Measurements from ENCODE around the gene ACADVL. TPM values are rescaled to one million over a fixed set of nuclear protein-coding genes. Genes with fewer than 3 reads are reported as not detected.

ACADVL gene
- total and polyA plus RNA-seq, 2 of the 4 experiments (the other 2 are of a cell fraction), result 139 to 752 TPM

DNA sequence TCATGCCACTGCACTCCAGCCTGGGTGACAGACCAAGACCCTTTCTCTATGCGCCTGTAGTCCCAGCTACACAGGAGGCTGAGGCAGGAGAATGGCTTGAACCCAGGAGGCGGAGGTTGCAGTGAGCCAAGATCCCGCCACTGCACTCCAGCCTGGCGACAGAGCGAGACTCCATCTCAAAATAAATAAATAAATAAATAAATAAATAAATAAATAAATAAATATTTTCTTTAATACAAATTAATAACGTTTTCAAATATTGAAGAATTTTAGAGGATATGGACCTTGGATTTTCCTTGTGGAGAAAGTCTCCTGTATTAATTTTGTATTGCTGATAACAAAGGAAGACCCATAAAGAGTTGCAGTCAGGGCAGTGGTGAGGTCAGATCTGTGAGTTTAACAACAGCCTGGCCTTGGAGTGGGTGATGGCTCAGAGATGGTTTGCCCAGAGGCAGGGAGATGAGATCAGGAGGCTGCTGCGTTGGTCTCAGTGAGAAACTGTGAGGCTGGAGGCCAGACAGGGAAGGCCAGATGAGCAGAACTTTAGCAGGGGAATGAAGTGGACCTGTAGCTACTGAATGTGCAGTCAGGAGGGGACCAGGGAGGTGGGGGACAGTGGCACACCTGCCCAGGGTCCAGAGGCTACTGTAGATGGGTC is 36.2 kb upstream of the ACADVL start:
- intact Hi-C loops (cut with micrococcal nuclease) (no loop called here), dilution Hi-C loops (cut with HindIII; ENCODE audit: low sequenced_read_pairs, unreplicated experiment) (no loop called here), in situ Hi-C loops (cut with MboI; ENCODE audit: low sequenced_read_pairs) (no loop called here)
- Histone ChIP-seq H3K36me3 (ENCODE audit: control insufficient read depth, insufficient read depth, low read length) (peaks cover 8% of the 10 kb centered on the region), H2BK20ac (ENCODE audit: low read depth, low read length) (no peak overlapping the region), H4K8ac (ENCODE audit: low read depth in 2 of 2, low read length in 2 of 2) (no peak overlapping the region), H3K27ac (ENCODE audit: insufficient read depth, low read length) (no peak overlapping the region), H3K4me2 (ENCODE audit: low read depth, low read length) (no peak overlapping the region), H4K5ac (ENCODE audit: low read depth, low read length) (no peak overlapping the region), H3K79me1 (ENCODE audit: low read depth in 1 of 2, low read length in 2 of 2) (no peaks in the 10 kb centered on the region; a peak in 1 of 4 replicates), H3K4me3 (ENCODE audit: insufficient read depth, low read depth, low read length) (no peak overlapping the region), H2AK9ac (replicated peaks; ENCODE audit: low read depth, low read length, poor library complexity) (no peak overlapping the region), H2AFZ (replicated peaks; ENCODE audit: low read length, poor library complexity) (no peak overlapping the region), H4K20me1 (ENCODE audit: insufficient read depth, low read length) (no peaks in the 10 kb centered on the region), H3K9me3 (ENCODE audit: control insufficient read depth, insufficient read depth, low read length) (no peaks in the 10 kb centered on the region), H3K56ac (ENCODE audit: extremely low read depth, insufficient read depth, low read length) (no peak overlapping the region), H2BK5ac (ENCODE audit: low read depth, low read length, poor library complexity, severe bottlenecking) (no peak overlapping the region), H3K9ac (ENCODE audit: low read depth, low read length) (no peak overlapping the region), H3K18ac (ENCODE audit: low read depth, low read length) (no peak overlapping the region), H2BK15ac (ENCODE audit: low read depth, low read length) (no peak overlapping the region), H4K91ac (ENCODE audit: insufficient read depth, low read depth, low read length) (no peak overlapping the region), H3K4ac (ENCODE audit: low read depth, low read length) (no peak overlapping the region), H3K23ac (ENCODE audit: low read depth, low read length) (no peak overlapping the region), H3K4me1 (ENCODE audit: control insufficient read depth, insufficient read depth, low read length) (no peaks in the 10 kb centered on the region), H3K14ac (replicated peaks; ENCODE audit: low read depth, low read length) (no peak overlapping the region), H2AK5ac (ENCODE audit: low read depth, low read length) (no peak overlapping the region), H3K9me1 (ENCODE audit: insufficient read depth, low read length) (no peaks in the 10 kb centered on the region; the same call in 1 of the 2 replicates), H3K27me3 (ENCODE audit: control insufficient read depth, insufficient read depth, low read length) (no peaks in the 10 kb centered on the region), H2BK120ac (ENCODE audit: low read depth, low read length) (no peak overlapping the region)
- 80% methylated on average over 1 of the region's 7 CpGs; no CpG with 5 or more reads in 1 of the 2 experiments for WGBS, 2 experiments (ENCODE audit: extremely low coverage in 2 of 2, insufficient read length in 1 of 2)
- TF ChIP-seq POLR2A (IDR thresholded peaks at IDR 0.05; ENCODE audit: low read depth, low read length) (no peak), SMC3 (IDR thresholded peaks at IDR 0.05; ENCODE audit: low read depth, low read length) (no peak), BHLHE40 (IDR thresholded peaks at IDR 0.05; ENCODE audit: low read depth, low read length) (no peak), RFX5 (IDR thresholded peaks at IDR 0.05; ENCODE audit: low read depth, low read length) (no peak)
- TF ChIP-seq, protein P1, sequence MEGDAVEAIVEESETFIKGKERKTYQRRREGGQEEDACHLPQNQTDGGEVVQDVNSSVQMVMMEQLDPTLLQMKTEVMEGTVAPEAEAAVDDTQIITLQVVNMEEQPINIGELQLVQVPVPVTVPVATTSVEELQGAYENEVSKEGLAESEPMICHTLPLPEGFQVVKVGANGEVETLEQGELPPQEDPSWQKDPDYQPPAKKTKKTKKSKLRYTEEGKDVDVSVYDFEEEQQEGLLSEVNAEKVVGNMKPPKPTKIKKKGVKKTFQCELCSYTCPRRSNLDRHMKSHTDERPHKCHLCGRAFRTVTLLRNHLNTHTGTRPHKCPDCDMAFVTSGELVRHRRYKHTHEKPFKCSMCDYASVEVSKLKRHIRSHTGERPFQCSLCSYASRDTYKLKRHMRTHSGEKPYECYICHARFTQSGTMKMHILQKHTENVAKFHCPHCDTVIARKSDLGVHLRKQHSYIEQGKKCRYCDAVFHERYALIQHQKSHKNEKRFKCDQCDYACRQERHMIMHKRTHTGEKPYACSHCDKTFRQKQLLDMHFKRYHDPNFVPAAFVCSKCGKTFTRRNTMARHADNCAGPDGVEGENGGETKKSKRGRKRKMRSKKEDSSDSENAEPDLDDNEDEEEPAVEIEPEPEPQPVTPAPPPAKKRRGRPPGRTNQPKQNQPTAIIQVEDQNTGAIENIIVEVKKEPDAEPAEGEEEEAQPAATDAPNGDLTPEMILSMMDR (conservative IDR thresholded peaks at IDR 0.05; ENCODE audit: low read depth, low read length), result no peak
- no peak for ATAC-seq (ENCODE audit: low read depth)
- no peak for DNase-seq
- ChIA-PET CTCF (no interaction called here), POLR2A (ENCODE audit: unreplicated experiment) (no interaction called here)
- no TSS peak for BruUV-seq (replicated peaks)

Data from IMR-90 (cell line).